GM12892 (cell line): ENCODE results near the gene FRMD5.

ENCODE experiments used
- POLR2A ChIP-seq: IDR thresholded peaks from 2 replicates; pipeline ENCODE4 v1.6.1; 2011; ENCODE audit warnings: low read depth, low read length, control low read depth
- POLR2AphosphoS5 ChIP-seq: IDR thresholded peaks from 2 replicates; pipeline ENCODE4 v1.6.1; 2011; ENCODE audit warnings: low read depth, low read length, control low read depth
- TAF1 ChIP-seq: IDR thresholded peaks from 2 replicates; pipeline ENCODE4 v1.6.1; 2011; ENCODE audit warnings: low read depth, mild to moderate bottlenecking, control low read depth, low read length, borderline replicate concordance

- no peak for TF ChIP-seq POLR2AphosphoS5
- no peak for TF ChIP-seq POLR2A
- TF ChIP-seq TAF1: no peak
Measured at GRCh38 chr15:43881944-43882343, 313.1 kb downstream of the FRMD5 start.
